Cardiac fibroblast (primary cell): ENCODE measurements around the gene WDR86.

ENCODE experiments used
- DNase-seq, 2 donors: peaks; one replicate each; pipeline versions ENCODE4 v3.0.0 to v3.0.0-alpha.2; 2010; ENCODE audit warnings: low read depth in 2 of 2
- H3K4me3 ChIP-seq, 2 donors: replicated peaks in 1 of 2; 1 replicate in 1 of 2; 2 replicates in 1 of 2; pipeline ENCODE4 v1.5.1; 2011; ENCODE audit warnings: low read depth in 2 of 2, low read length in 2 of 2, mild to moderate bottlenecking in 2 of 2, moderate library complexity in 1 of 2
- TF ChIP-seq, protein P1 (sequence below): IDR thresholded peaks from one replicate; pipeline ENCODE4 v1.5.1; 2011; ENCODE audit warnings: low read depth, mild to moderate bottlenecking, low read length, inconsistent platforms

The WDR86 gene

DNA sequence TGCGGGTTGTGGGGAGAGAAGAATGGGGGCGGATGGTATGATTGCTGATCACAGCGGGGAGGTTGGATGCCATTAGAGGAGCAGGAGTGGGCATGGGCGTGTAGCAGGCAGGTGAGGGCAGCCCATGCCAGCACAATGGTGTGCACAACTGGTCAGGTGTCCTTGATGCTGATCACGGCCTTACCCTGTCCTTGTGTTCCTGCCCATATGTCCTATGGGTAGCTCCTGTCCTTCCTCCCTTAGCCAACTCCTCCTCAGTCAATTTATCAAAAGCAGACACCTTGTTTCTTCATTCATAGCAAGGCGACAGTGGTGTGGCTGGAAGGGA, 30.7 kb downstream of the WDR86 start:
- TF ChIP-seq, protein P1, sequence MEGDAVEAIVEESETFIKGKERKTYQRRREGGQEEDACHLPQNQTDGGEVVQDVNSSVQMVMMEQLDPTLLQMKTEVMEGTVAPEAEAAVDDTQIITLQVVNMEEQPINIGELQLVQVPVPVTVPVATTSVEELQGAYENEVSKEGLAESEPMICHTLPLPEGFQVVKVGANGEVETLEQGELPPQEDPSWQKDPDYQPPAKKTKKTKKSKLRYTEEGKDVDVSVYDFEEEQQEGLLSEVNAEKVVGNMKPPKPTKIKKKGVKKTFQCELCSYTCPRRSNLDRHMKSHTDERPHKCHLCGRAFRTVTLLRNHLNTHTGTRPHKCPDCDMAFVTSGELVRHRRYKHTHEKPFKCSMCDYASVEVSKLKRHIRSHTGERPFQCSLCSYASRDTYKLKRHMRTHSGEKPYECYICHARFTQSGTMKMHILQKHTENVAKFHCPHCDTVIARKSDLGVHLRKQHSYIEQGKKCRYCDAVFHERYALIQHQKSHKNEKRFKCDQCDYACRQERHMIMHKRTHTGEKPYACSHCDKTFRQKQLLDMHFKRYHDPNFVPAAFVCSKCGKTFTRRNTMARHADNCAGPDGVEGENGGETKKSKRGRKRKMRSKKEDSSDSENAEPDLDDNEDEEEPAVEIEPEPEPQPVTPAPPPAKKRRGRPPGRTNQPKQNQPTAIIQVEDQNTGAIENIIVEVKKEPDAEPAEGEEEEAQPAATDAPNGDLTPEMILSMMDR, result no peak
- H3K4me3 ChIP-seq, result no peak overlapping the region
- DNase-seq, result no peak

DNA sequence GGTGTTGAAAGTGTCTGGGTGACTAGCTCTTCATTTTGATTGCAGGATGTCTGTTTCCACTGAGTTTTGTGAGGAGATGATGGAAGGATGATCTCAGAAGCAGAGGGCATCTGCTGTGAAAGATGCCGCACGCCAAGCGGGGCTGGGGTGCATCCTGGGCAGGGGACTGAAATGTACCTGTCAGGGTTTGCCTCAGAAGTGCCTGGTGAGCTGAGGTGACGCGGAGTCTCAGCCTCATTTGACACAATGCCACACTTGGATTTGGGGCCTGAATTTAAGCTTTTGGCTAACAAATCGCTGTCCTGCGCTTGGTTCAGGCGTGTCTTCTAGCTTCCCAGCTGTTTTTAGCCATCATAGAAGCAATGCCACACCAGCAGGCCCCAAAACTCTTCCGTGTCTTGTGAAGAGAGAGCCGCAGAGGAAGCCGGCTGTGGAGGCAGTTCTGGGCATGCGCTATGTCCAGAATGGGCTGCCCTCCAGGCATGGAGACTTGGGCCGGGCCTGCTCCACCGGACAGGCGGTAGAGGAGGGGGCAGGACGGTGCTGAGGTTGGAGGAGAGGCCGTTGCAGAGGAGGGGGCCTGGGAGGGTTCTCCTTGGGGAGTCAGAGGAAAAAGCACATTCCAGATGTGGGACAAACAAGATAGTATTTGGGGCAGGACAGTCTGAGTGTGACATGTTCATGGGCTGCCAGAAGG, 31.2 kb downstream of the WDR86 start:
- H3K4me3 ChIP-seq, result no peak overlapping the region
- no peak for DNase-seq
- TF ChIP-seq, protein P1, result no peak

DNA sequence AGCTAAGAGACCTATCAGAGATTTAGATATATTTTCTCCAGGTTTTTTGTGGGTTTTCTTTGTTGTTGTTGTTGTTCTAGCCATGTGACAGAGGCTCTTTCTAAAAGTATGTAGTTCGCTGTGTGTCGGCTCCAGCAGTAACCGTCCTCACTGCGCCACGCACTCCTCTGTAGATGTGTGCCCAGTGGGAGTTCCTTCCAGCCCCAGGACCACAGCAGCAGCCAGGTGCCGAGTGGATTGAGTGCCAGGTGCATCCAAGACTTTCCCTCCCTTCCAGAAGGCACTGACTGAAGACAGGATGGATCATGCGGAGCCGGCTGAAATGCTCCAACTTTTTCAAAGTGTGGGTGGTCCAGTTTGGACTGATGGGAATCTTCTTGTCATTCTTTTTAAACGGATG, 31.8 kb downstream of the WDR86 start:
- no peak for DNase-seq

DNA sequence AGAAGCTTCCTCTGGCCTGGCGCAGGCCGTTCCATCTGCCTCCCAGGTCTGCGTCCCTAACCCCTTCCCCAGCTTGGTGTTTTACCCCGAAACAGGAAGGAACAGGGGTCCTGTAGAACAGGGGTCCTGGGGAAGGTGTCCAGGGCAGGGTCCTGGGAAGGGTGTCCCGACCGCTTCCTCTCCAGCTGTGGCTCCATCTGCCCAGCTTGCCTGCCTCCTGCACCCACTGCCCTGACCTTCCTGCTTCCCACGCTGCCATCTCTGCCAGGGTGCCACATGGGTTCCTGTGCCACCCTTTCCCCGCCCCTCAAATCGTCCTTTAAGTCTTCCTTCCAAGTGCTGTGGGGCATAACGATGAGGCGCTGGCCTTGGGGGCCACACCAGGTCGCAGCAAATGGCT, 32.4 kb downstream of the WDR86 start:
- TF ChIP-seq, protein P1, result no peak
- no peak for DNase-seq
- no peak overlapping the region for H3K4me3 ChIP-seq

More for the DNA sequence above, 31.8 kb downstream of the WDR86 start:
- no peak overlapping the region for H3K4me3 ChIP-seq
- TF ChIP-seq, protein P1, result no peak

DNA sequence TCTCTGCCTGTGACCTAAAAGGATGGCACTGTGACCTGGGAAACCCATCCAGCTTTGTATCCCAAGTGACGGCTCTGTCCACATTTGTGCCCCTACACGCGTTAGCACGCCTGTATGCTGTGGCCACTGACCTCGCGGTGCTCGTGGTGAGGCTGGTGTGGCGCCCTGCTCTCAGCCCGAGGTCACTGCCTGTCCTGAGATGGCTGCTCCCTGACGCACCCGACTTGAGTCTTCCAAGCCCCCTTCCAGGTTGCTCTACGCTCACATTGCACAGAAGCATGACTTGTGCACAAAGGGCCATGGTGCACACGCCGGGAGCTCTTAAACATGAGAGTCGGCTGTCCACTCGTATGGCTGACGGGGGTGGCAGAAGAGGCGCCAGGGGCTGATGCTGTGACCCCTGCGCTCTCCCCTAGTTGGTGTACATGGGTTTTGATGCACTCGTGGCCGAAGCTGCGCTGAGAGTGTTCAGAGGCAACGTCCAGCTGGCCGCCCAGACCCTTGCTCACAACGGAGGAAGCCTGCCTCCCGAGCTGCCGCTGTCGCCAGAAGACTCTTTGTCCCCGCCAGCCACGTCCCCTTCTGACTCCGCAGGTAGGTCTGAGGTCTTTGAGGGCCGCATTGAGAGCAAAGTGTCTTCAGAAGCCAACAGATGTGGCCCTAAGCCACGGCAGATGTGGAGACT, 33.5 kb downstream of the WDR86 start:
- no peak for DNase-seq
- H3K4me3 ChIP-seq, result no peak overlapping the region
- TF ChIP-seq, protein P1, result no peak

DNA sequence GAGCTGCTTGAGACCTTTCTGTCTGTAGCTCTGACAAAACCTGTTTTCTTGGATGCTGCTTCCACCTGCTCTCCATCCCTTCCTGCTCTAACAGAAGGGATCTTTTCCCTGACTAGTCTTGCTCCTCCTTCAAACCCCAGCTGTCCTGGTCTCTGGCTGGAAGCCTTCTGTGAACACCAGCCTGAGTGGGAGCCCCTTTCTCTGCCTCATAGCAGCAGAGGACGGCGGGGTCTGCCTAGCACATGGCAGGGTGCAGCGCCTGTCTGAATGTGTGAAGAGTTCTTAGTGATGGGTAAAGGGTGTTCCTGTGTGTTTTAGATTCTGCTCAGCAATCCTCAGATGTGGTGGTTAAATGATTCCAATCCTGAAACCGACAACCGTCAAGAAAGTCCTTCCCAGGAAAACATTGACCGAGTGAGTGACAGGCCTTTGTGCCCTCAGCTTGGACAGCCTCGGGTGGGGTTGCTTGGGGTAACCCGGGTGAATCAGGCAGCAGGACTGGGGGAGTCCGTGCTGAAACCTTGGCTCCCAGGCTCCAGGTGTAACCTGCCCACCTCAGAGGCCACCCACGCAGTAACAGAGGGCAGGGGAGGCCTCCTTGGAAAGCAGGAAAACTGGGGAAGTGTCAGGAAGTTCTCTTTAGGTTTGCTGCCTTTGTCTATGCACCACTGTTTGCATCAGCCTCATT, 34.2 kb downstream of the WDR86 start:
- no peak for DNase-seq
- TF ChIP-seq, protein P1, result no peak
- H3K4me3 ChIP-seq, result no peak overlapping the region
